GM19455 (cell line): ENCODE results near the gene CCM2L.

ENCODE experiments used
- ATAC-seq: cut with Tn5 transposase; IDR thresholded peaks from one replicate; pipeline ENCODE4 v1.9.1; 2021; ENCODE audit not compliant: unreplicated experiment

The CCM2L gene

DNA sequence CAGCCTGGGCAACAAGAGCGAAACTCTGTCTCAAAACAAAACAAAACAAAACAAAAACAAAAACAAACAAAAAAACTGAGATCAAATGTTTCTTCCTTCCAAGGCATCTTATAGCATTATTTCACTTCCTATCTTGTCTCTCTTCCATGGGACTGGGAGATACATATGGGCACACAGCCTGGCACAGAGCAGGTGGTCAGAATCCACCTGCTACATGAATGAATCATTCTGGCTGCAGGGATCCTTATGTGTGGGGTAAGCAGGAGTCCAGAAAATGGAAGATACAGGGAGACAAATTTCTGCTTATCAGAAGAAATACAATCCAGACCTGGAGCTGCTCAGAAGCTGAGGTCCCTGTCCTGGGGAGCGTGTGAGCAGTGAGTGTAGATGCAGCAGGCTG, 18.2 kb upstream of the CCM2L start:
- ATAC-seq = no peak

GRCh38 chr20:31996996-31997395, 13.2 kb upstream of the CCM2L start:
- ATAC-seq = no peak

DNA sequence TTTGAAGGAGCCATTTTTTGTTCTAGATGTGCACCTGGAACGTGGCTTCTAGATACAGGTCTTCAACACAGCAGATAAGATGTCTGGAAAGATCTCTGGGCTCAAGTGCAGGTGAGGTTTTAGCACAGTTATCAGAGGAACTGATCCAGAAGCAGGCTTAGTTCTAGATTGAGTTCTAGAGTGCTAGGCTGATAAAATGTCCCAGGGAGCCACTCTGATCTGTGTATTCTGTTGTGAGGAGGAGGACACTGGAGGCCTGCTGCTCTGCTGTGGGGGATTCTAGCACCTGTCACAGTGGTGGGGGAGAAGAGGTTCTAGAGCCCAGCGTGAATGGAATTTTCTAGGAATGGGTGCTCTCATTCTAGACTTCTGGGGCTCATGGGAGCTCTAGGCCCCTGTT, 12.0 kb upstream of the CCM2L start:
- ATAC-seq = no peak

GRCh38 chr20:32003325-32003724, 6.9 kb upstream of the CCM2L start:
- ATAC-seq = no peak

- no peak for ATAC-seq
Measured at GRCh38 chr20:32004963-32005362, 5.3 kb upstream of the CCM2L start.

GRCh38 chr20:32006053-32006452, 4.2 kb upstream of the CCM2L start:
- ATAC-seq = no peak

DNA sequence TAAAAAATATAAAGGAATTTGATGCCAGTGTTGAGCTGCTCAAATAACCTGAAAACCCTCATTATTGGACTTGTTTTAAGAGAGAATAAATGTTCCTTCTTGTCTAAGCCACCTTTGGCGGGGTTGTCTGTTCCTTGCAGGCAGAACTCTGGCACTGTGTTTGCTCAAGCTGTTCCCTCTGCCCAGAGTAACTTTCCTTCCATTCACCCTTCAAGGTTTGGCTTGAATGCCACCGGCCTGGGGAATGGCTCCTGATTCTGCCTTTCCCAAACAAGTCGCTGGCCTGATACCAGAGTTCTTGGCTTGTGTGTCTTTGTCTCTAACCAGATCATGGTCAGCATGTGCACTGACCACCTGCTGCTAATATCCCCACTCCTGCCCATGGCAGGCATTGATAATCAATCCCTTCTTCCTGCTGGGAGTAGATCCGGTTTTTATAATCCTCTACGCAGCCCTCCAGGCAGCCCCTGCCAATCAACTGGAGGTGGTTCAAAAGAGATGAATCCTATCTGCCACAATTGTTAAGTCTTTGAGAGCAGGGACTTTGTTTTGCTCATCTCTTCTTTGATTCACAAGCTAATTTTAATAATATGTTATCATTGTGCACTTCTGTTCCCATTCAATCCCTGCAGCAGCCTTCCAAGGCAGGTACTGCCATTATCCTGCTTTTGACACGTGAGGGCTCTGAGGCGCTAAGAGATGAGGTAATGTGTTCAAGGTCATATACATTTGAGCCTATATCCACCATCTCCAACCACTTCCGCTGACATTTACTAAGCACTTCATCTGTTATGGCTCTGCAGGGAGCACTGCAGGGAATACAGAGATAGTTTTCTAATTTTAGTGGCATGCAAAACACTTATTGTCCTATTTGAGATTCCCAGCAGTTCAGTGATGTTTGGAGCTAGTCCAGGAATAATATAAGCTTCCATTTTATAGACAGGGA, 3.1 kb upstream of the CCM2L start:
- no peak for ATAC-seq

GRCh38 chr20:32007787-32008616, 2.2 kb upstream of the CCM2L start:
- no peak for ATAC-seq

DNA sequence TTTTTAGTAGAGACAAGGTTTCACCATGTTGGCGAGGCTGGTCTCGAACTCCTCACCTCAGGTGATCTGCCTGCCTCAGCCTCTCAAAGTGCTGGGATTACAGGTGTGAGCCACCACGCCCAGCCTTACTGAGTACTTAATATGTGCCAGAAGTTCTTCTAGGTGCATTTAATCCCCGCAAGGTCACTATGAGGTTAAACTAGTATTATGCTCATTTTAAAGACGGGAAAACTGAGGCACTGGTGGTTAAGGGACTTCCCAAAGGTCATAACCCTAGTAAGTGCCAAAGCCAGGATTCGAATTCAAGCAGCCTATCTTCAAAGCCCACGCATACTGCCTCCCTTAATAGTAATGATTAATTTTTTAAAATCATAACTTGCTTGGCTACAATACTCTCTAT, 674 bp upstream of the CCM2L start:
- ATAC-seq = no peak

DNA sequence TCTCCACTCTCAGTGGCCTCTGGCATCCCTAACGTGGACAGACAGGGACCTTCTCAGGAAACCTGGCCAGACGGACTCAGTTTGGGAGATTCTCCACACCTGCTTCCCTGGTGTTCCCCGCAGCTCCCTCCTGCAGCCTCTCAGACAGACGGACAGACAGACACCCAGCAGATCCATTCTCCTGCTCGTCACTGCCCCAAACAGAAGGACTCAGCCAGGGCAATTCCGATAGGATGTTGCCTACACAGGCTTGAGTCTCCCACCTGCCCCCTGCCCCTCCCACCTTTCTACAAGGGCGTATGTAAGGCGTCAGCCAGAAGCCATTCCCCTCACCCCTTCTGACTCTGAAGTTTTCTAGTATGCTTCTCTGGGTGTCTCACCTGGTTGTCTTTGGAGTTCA, 428 bp downstream of the CCM2L start:
- ATAC-seq = no peak

- no peak for ATAC-seq
Measured at GRCh38 chr20:32012159-32012688, 2.0 kb downstream of the CCM2L start.

- ATAC-seq = no peak
Measured at GRCh38 chr20:32013326-32013725, 3.1 kb downstream of the CCM2L start.

- ATAC-seq = no peak
Measured at GRCh38 chr20:32017711-32018251, 7.5 kb downstream of the CCM2L start.

- ATAC-seq = no peak
Measured at GRCh38 chr20:32018269-32019155, 8.3 kb downstream of the CCM2L start.

GRCh38 chr20:32019156-32019510, 8.9 kb downstream of the CCM2L start:
- ATAC-seq = no peak

GRCh38 chr20:32019563-32020463, 9.6 kb downstream of the CCM2L start:
- ATAC-seq = no peak

GRCh38 chr20:32021091-32021490, 10.9 kb downstream of the CCM2L start:
- no peak for ATAC-seq

DNA sequence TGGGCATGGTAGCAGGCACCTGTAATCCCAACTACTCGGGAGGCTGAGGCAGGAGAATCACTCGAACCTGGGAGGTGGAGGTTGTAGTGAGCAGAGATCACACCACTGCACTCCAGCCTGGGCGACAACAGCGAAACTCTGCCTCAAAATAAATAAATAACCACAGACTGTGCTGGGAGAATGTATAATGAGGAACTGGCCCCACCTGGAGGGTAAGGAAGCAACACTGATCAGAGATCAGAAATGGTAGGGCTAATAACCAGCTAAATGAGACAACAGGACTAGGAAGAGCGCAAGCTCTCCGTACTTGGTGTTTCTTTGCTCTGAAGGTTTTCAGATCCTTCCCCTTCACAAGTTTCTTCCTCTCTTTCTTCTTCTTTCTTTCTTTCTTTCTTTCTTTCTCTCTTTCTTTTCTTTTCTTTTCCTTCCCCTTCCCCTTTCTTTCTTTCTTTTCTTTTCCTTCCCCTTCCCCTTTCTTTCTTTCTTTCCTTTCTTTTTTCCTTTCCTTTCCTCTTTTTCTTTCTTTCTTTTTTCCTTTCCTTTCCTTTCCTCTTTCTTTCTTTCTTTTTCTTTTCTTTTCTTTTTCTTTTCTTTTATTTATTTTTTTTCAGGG, 14.6 kb downstream of the CCM2L start:
- ATAC-seq = no peak

- no peak for ATAC-seq
Measured at GRCh38 chr20:32027643-32028042, 17.4 kb downstream of the CCM2L start.
